DND-41 (cell line): ENCODE measurements around the gene EPOP.

ENCODE experiments used
- CTCF ChIP-seq: IDR thresholded peaks from 2 replicates; pipeline ENCODE4 v1.5.1; 2012; ENCODE audit warnings: borderline replicate concordance, low read length, moderate library complexity, mild to moderate bottlenecking; ENCODE audit not compliant: poor library complexity, severe bottlenecking; ENCODE audit errors: extremely low read depth
- EZH2 ChIP-seq: IDR thresholded peaks from 3 replicates; pipeline ENCODE4 v1.6.1; 2012; ENCODE audit warnings: borderline replicate concordance, low read depth, mild to moderate bottlenecking, moderate library complexity, low read length, inconsistent platforms; ENCODE audit not compliant: severe bottlenecking

- TF ChIP-seq CTCF, result no peak
- no peak for TF ChIP-seq EZH2
These were observed 2.6 kb downstream of the EPOP start for GRCh38 chr17:38671939-38672720.
